T-helper 2 cell treated with Interferon-gamma antibody and Interleukin-4, amounts not matched to agents 5 μg/mL and 100 μg/mL, for 36 hours (primary cell): ENCODE results near the gene DMGDH.

Experiments used
- DNase-seq: peaks from one replicate; pipeline ENCODE4 v3.0.0; 2021; ENCODE audit warnings: low spot score
- H3K27ac Mint-ChIP-seq: one replicate; pipeline ENCODE4 v1.8.0; 2021; ENCODE audit warnings: mild to moderate bottlenecking, mixed read lengths
- H3K27me3 Mint-ChIP-seq: one replicate; pipeline ENCODE4 v1.8.0; 2021; ENCODE audit warnings: low read depth, mixed read lengths
- H3K36me3 Mint-ChIP-seq: one replicate; pipeline ENCODE4 v1.8.0; 2021; ENCODE audit warnings: low read depth, mixed read lengths
- H3K4me1 Mint-ChIP-seq: one replicate; pipeline ENCODE4 v1.8.0; 2021; ENCODE audit warnings: low read depth, mixed read lengths
- H3K4me3 Mint-ChIP-seq: one replicate; pipeline ENCODE4 v1.8.0; 2022; ENCODE audit warnings: mild to moderate bottlenecking, moderate library complexity, mixed read lengths
- H3K9me3 Mint-ChIP-seq: one replicate; pipeline ENCODE4 v1.8.0; 2021; ENCODE audit warnings: mixed read lengths

The DMGDH gene

DNA sequence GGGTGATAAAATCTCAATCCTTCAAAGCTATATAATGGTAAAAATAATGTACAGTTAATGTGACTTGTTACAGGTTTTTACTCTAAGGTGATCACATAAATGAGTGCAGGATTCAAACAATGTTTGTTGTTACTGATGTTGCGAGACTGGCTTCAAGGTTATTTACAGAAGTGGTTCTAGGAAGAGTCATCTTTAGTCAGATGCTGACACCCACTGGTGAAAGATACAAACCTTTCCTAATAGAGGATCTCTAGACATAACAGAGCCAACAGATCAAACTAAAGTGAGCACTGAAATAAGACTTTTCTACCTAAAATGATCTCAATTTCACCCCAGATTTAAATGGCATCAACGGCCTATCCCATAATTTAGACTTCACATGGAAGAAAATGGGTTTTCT is 104.6 kb downstream of the DMGDH start:
- DNase-seq: no peak
- Mint-ChIP-seq H3K4me3 (no peak overlapping the region), H3K4me1 (no peaks in the 10 kb centered on the region), H3K27ac (no peak overlapping the region), H3K9me3 (no peaks in the 10 kb centered on the region), H3K27me3 (no peaks in the 10 kb centered on the region), H3K36me3 (peaks cover 9% of the 10 kb centered on the region)

GRCh38 chr5:78961743-78962142 is 107.7 kb downstream of the DMGDH start:
- H3K27ac Mint-ChIP-seq: no peak overlapping the region
- no peak for DNase-seq
- H3K4me3 Mint-ChIP-seq: no peak overlapping the region
- no peaks in the 10 kb centered on the region for H3K27me3 Mint-ChIP-seq
- no peaks in the 10 kb centered on the region for H3K9me3 Mint-ChIP-seq
- H3K4me1 Mint-ChIP-seq: no peaks in the 10 kb centered on the region
- peaks cover 7% of the 10 kb centered on the region for H3K36me3 Mint-ChIP-seq

DNA sequence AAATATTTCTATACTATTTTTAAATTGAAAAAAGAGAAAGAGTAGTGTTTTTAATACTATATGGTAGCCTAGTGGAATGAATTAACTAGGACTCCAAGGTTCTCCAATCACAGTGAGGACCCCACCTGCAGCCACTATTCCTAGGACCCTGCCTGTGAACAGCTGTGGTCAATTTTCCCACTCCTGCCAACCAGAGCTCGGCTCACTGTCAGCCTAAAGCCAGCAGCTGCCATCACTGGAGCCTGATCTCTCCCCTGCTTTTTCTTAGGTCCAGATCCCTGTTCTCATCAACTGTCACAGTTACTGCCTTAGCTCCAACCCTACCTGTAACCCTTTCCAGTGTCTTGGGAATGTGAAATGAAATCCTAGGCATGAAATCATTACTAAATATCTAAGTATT is 109.7 kb downstream of the DMGDH start:
- Mint-ChIP-seq H3K36me3 (peaks cover 9% of the 10 kb centered on the region), H3K9me3 (no peaks in the 10 kb centered on the region), H3K27me3 (no peaks in the 10 kb centered on the region), H3K4me3 (no peak overlapping the region), H3K27ac (no peak overlapping the region), H3K4me1 (no peaks in the 10 kb centered on the region)
- no peak for DNase-seq

GRCh38 chr5:78958672-78959445 is 110.6 kb downstream of the DMGDH start:
- no peak overlapping the region for H3K27ac Mint-ChIP-seq
- H3K36me3 Mint-ChIP-seq: peaks cover 5% of the 10 kb centered on the region
- no peaks in the 10 kb centered on the region for H3K27me3 Mint-ChIP-seq
- H3K4me1 Mint-ChIP-seq: peaks cover 3% of the 10 kb centered on the region
- no peaks in the 10 kb centered on the region for H3K9me3 Mint-ChIP-seq
- H3K4me3 Mint-ChIP-seq: no peak overlapping the region
- no peak for DNase-seq

DNA sequence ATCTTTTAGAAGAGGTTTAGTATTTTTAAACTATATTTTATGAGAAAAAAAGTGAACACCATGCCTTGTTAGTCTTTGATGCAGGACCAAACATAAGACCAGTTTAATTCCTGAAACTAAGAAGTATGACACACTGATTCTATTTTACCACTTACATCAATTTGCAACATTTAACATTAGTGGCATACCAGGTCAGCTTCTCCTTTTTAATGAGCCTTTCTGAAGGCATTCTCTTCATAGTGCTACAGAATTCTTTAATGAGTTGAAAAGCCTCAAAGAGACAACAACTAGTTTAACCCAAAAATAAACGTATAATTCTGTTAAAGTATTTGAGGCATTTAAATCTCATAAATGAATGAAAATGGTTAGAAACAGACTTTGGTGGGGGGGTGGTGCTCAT is 112.6 kb downstream of the DMGDH start:
- Mint-ChIP-seq H3K4me1 (peaks cover 13% of the 10 kb centered on the region), H3K27me3 (no peaks in the 10 kb centered on the region), H3K27ac (no peak overlapping the region), H3K4me3 (no peak overlapping the region), H3K36me3 (peaks cover 5% of the 10 kb centered on the region), H3K9me3 (no peaks in the 10 kb centered on the region)
- no peak for DNase-seq

- peaks cover 7% of the 10 kb centered on the region for H3K36me3 Mint-ChIP-seq
- H3K4me3 Mint-ChIP-seq: no peak overlapping the region
Measured at GRCh38 chr5:78953092-78953800, 116.2 kb downstream of the DMGDH start.

More at GRCh38 chr5:78953092-78953800, 116.2 kb downstream of the DMGDH start:
- no peak for DNase-seq
- no peaks in the 10 kb centered on the region for H3K9me3 Mint-ChIP-seq
- no peak overlapping the region for H3K27ac Mint-ChIP-seq
- H3K4me1 Mint-ChIP-seq: peaks cover 16% of the 10 kb centered on the region
- no peaks in the 10 kb centered on the region for H3K27me3 Mint-ChIP-seq
